Type B pancreatic cell (in vitro differentiated cells): Measurements from ENCODE around the gene SEMA4D. TPM values are rescaled to one million over a fixed set of nuclear protein-coding genes. Genes with fewer than 3 reads are reported as not detected.

Experiments used
- DNase-seq: peaks from one replicate; pipeline ENCODE4 v3.0.0; 2021; ENCODE audit warnings: mixed read lengths; ENCODE audit not compliant: unreplicated experiment; ENCODE audit errors: extremely low spot score
- H3K27ac Mint-ChIP-seq: 2 replicates; pipeline ENCODE4 v1.8.0; 2021; ENCODE audit warnings: mild to moderate bottlenecking, mixed read lengths
- H3K27me3 Mint-ChIP-seq: 2 replicates; pipeline ENCODE4 v1.8.0; 2021; ENCODE audit warnings: mixed read lengths
- H3K36me3 Mint-ChIP-seq: 2 replicates; pipeline ENCODE4 v1.8.0; 2021; ENCODE audit warnings: mixed read lengths
- H3K4me1 Mint-ChIP-seq: one replicate; pipeline ENCODE4 v1.8.0; 2021; ENCODE audit warnings: mixed read lengths; ENCODE audit not compliant: unreplicated experiment
- H3K4me3 Mint-ChIP-seq: 2 replicates; pipeline ENCODE4 v1.8.0; 2021; ENCODE audit warnings: mild to moderate bottlenecking, mixed read lengths
- H3K9me3 Mint-ChIP-seq: 2 replicates; pipeline ENCODE4 v1.8.0; 2021; ENCODE audit warnings: mixed read lengths
- CTCF ChIP-seq: fragments of 200-600 bp; sonication (generic); conservative IDR thresholded peaks from 2 replicates; pipeline ENCODE4 v1.5.0; 2021; ENCODE audit warnings: antibody characterized with exemption, mild to moderate bottlenecking
- total RNA-seq: library from RNA; stranded (reverse); gene quantifications from 2 replicates; pipeline ENCODE4 v1.2.1, GENCODE V29; 2021; ENCODE audit warnings: low replicate concordance

SEMA4D gene
- total RNA-seq, 1 donor from 2014 or later = 32.3 TPM

GRCh38 chr9:89368978-89369377 is 128.9 kb downstream of the SEMA4D start:
- Mint-ChIP-seq H3K36me3 (no peaks in the 10 kb centered on the region), H3K27me3 (no peaks in the 10 kb centered on the region), H3K27ac (no peak overlapping the region), H3K4me3 (no peak overlapping the region), H3K9me3 (no peaks in the 10 kb centered on the region), H3K4me1 (peaks cover 3% of the 10 kb centered on the region)
- no peak for DNase-seq
- TF ChIP-seq CTCF = no peak

GRCh38 chr9:89368550-89368949 is 129.4 kb downstream of the SEMA4D start:
- Mint-ChIP-seq H3K36me3 (no peaks in the 10 kb centered on the region), H3K27me3 (no peaks in the 10 kb centered on the region), H3K9me3 (no peaks in the 10 kb centered on the region), H3K4me1 (peaks cover 3% of the 10 kb centered on the region), H3K27ac (no peak overlapping the region), H3K4me3 (no peak overlapping the region)
- no peak for TF ChIP-seq CTCF
- DNase-seq = no peak

- DNase-seq = no peak
- H3K36me3 Mint-ChIP-seq = no peaks in the 10 kb centered on the region
- no peak for TF ChIP-seq CTCF
- H3K4me3 Mint-ChIP-seq = no peak overlapping the region
- no peaks in the 10 kb centered on the region for H3K9me3 Mint-ChIP-seq
- no peak overlapping the region for H3K27ac Mint-ChIP-seq
- peaks cover 3% of the 10 kb centered on the region for H3K4me1 Mint-ChIP-seq
- no peaks in the 10 kb centered on the region for H3K27me3 Mint-ChIP-seq
These were observed 130.0 kb downstream of the SEMA4D start for GRCh38 chr9:89367726-89368437.

- Mint-ChIP-seq H3K27me3 (no peaks in the 10 kb centered on the region), H3K27ac (no peak overlapping the region), H3K9me3 (no peaks in the 10 kb centered on the region), H3K4me3 (no peak overlapping the region), H3K4me1 (peaks cover 3% of the 10 kb centered on the region), H3K36me3 (no peaks in the 10 kb centered on the region)
- DNase-seq = no peak
- no peak for TF ChIP-seq CTCF
These were observed 130.6 kb downstream of the SEMA4D start for GRCh38 chr9:89367281-89367680.

GRCh38 chr9:89366711-89367110 is 131.2 kb downstream of the SEMA4D start:
- Mint-ChIP-seq H3K27me3 (no peaks in the 10 kb centered on the region), H3K4me3 (no peak overlapping the region), H3K36me3 (no peaks in the 10 kb centered on the region), H3K9me3 (no peaks in the 10 kb centered on the region), H3K4me1 (peaks cover 3% of the 10 kb centered on the region), H3K27ac (no peak overlapping the region)
- DNase-seq = no peak
- no peak for TF ChIP-seq CTCF
